Heart left ventricle (tissue), 13 donors: ENCODE measurements around the gene SH3RF3.

Source experiments
- POLR2A ChIP-seq, 2 donors: fragments of 450-650 bp; IDR thresholded peaks; one replicate each; pipeline ENCODE4 v1.6.1; 2017; ENCODE audit warnings: antibody characterized with exemption in 2 of 2, mild to moderate bottlenecking in 2 of 2, moderate library complexity in 2 of 2
- TF ChIP-seq, protein P1 (sequence below), 12 donors: fragments of 200-600 bp; sonication (generic) in 4 of 12; IDR thresholded peaks; one replicate each; pipeline versions ENCODE4 v1.5.0 to v1.8.0; 2018 to 2022; ENCODE audit warnings: antibody characterized with exemption in 12 of 12, mild to moderate bottlenecking in 5 of 12
- donor health status: ischemic (EF 13 %, LVEDD 7.1; RV severe dilation, severe dysfunction).
- donor health status: DM: no; HTN: yes; CAD: no.
- donor health status: DM: no; HTN: no; CAD: no.
- donor health status: ischemic (EF 25% LVEDD 6.9; RV normal size, moderate dysfunction).
- donor health status: ischemic (EF 25% LVEDD 5.7; RV mildly dilated, moderate dysfunction).
- donor health status: ischemic (EF 35%, LVEDD 5.7; RV mildly dilated, moderate dysfunction).
- donor health status: nonischemic (EF 11% LVEDD 7.7; RV severe dilation, severe dysfunction).
- donor health status: DM: yes; HTN: yes; CAD: no.
- donor health status: PGD.
- donor health status: ischemic (EF 29% LVEDD 5.4; RV normal size, mild dysfunction).
- donor health status: nonischemic (EF 23%, LVEDD 6.1; RV moderate dilation, normal function).

DNA sequence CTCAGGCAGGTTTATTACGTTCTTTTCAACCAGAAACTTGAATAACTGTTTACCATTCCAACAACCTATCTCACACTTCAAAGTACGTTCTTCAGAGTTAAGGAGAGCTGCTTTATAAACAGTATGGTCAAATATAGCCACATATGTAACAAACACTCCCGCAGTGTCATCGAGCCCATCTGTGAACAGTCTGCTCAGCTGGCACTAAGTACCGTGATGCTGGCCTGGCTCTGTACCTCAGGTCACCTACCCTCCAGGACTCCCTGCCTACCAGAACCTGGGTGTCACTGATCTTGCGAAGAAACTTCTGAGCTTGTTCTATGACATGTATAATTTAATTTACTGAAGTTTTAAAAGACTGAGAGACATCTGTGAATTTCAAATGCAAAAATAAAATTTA is 413.4 kb downstream of the SH3RF3 start:
- TF ChIP-seq POLR2A (IDR thresholded peaks at IDR 0.05) = no peak
- TF ChIP-seq, protein P1, sequence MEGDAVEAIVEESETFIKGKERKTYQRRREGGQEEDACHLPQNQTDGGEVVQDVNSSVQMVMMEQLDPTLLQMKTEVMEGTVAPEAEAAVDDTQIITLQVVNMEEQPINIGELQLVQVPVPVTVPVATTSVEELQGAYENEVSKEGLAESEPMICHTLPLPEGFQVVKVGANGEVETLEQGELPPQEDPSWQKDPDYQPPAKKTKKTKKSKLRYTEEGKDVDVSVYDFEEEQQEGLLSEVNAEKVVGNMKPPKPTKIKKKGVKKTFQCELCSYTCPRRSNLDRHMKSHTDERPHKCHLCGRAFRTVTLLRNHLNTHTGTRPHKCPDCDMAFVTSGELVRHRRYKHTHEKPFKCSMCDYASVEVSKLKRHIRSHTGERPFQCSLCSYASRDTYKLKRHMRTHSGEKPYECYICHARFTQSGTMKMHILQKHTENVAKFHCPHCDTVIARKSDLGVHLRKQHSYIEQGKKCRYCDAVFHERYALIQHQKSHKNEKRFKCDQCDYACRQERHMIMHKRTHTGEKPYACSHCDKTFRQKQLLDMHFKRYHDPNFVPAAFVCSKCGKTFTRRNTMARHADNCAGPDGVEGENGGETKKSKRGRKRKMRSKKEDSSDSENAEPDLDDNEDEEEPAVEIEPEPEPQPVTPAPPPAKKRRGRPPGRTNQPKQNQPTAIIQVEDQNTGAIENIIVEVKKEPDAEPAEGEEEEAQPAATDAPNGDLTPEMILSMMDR (IDR thresholded peaks at IDR 0.05) = no peak
